ENCODE results near the gene MSANTD1.

MSANTD1 gene

DNA sequence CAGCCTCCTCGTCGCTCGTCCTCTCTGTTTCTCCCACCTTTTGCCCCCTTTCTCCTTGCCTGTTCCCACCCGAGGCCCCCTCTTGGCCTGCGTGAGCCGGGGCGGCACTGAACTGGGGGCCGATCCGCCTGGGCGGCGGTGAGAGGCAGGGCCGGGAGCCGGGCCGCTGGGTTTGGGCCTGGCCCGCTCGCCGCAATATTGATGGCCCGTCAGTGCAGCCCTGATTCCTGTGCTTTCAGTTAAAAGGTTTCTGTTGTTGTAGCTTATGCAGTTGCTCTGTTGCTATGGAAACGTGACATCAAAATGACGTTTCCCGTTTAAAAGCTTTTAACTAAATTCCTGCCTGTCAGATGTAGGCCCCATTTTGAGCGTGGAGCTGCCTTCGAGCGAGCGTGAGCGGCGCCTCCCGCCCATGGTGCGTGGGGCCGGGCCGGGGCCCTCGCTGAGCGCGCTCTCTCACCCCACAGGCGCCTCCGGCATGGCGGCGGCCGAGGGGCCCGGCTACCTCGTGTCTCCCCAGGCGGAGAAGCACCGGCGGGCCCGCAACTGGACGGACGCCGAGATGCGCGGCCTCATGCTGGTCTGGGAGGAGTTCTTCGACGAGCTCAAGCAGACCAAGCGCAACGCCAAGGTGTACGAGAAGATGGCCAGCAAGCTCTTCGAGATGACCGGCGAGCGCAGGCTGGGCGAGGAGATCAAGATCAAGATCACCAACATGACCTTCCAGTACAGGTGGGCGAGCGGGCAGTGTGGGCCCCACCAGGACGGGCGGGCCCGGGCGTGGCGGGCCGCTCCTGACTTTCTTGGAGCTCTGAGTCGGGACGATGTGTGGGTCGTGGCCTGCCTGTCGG, at the start of gene MSANTD1:
Gene MSANTD1, plus strand, starts transcription at position 349 of the 851 bp plus-strand sequence. Its CDS starts 64 bp downstream, at position 413.
- DNase-seq (ENCODE audit: insufficient read length, low spot score): no peak
- no peak for FAIRE-seq

DNA sequence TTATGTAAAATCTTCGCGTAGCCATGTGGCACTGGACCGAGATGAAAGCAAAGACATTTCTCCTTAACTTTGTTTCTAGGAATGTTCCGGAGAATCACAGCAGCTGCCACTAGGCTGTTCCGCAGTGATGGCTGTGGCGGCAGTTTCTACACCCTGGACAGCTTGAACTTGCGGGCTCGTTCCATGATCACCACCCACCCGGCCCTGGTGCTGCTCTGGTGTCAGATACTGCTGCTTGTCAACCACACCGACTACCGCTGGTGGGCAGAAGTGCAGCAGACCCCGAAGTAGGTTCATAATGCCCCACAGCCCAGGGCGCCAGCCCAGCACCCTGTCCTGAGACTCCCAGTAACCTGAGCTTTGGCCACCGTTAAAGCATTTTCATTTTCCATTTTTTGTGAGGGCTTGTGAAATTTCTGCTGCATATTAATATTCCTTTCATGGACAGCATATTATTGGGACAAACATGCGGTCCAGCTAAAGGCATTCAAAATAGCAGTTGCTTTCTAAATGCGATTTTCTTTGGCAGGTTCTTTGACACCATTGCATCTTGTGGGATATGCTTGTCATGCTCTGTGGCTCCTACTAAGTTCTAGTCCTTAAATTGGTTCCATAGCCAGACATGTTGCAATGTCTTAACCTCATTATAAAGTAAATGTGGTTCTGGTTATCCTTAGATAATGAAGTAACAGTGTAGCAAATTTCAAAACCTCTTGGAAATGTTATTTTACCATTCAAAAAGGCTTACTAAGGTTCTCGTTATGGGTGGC, 49.1 kb upstream of the MSANTD1 start:
- no peak for DNase-seq (ENCODE audit: insufficient read length, low spot score)

GRCh38 chr4:3200423-3201090, 48.4 kb upstream of the MSANTD1 start:
- FAIRE-seq: no peak
- DNase-seq (ENCODE audit: insufficient read length, low spot score): no peak

More for the DNA sequence above, 49.1 kb upstream of the MSANTD1 start:
- no peak for FAIRE-seq

DNA sequence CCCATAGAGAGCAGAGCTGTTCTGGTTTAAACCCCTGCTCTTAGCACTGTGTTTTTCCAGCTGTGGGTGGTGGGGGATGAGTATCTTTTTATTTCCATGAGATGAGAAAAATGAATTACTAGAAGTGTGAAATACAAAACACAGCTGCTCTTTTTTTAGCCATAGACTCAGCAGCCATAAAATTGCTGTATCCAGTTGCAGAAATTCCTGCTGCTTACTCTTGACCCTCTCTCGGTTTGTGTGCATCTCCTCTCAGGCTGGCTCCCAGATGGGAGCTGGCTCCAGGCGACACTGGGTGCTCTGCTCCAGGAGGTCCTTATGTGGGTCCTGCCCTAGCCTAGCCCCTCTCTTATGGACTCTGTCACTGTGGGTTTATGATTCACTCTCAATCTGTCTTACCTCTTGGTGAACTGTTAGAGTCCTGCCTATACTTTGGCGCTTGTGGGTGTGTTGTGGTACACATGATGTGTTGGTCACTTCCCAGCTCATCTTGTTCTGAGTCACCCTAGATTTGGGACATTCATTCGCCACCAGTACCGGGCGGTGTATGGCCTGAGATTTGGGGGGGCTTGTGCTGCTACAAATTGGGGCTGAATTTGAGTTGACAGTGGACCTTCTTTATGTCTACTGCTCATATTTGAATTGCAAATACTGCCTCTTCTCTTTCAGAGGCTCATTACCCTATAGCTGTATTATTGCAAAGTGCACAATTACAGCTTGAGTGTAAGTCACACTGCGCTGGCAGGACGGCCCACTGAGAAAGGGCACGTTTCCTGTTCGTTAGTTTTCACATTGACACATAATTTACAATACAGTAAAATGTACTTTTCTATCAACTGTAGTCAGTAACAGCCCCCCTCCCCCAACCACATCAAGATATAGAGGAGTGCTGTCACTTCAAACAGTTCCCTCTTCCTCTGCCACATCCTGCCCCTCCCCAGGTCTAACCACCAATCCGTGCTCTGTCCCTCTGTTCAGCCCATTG, 46.9 kb upstream of the MSANTD1 start:
- no peak for FAIRE-seq
- no peak for DNase-seq (ENCODE audit: insufficient read length, low spot score)

GRCh38 chr4:3202836-3203820, 45.8 kb upstream of the MSANTD1 start:
- DNase-seq (ENCODE audit: insufficient read length, low spot score) (no peak), FAIRE-seq (no peak)

DNA sequence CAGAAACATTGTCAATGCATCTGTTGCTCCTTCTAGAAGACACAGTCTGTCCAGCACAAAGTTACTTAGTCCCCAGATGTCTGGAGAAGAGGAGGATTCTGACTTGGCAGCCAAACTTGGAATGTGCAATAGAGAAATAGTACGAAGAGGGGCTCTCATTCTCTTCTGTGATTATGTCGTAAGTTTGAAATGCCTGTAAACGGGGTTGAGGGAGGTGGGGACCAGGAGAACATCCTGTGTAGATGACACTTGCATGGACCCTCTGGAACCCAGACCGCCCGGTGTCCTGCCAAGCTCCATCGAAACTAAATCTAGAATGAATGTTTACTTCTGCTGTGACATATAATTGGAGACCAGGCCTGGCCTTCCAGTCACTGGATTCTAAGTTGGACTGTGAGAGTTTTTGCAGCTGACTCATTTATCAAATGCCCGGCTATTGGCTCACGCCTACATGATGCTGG, 45.0 kb upstream of the MSANTD1 start:
- FAIRE-seq (no peak), DNase-seq (ENCODE audit: insufficient read length, low spot score) (no peak)

DNA sequence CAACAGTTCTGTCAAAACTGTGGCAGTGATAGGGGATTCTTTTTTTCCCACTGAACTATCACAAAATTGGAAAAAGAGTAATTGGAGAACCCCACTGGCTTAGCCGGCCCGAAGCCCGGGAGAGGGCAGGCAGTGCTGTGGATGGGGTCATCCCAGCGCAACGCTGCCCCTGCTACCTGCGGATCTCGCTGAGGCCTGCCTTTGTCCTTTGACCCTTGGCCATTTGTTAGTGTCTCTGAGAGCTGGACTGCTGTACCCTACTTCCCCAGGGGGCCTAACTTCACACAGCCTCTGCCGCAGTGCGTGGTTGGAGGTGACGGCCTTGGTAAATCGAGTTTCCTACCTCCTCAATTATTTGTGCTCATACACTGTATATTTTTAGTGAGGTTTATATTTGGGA, 43.0 kb upstream of the MSANTD1 start:
- FAIRE-seq: no peak

GRCh38 chr4:3206439-3207100, 42.4 kb upstream of the MSANTD1 start:
- no peak for FAIRE-seq
- DNase-seq (ENCODE audit: insufficient read length, low spot score): no peak

More for the DNA sequence above, 43.0 kb upstream of the MSANTD1 start:
- no peak for DNase-seq (ENCODE audit: insufficient read length, low spot score)

DNA sequence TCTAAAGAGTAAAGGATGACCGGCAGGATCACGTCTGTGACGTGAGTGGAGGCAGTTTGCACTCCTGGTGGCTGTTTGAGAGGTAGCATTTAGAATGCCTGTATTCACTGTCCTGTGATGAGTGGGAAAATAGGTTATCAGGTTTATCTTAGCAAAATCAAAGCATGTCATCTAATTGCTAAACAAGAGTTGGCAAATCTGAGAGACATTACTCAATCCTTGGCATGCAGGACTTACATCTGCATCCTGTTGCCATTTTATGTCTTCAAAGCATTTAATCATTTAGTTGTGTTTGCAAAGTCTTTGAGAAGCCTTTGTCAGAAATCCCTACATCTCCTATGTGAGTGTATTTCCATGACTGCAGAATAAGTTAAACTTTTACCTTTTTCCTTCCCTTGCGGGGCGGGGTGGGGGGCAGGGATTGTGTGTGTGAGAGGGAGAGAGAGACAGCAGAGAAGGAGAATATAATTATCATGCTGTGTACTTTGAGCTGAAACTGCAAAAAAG, 41.4 kb upstream of the MSANTD1 start:
- DNase-seq (ENCODE audit: insufficient read length, low spot score) (no peak), FAIRE-seq (no peak)

DNA sequence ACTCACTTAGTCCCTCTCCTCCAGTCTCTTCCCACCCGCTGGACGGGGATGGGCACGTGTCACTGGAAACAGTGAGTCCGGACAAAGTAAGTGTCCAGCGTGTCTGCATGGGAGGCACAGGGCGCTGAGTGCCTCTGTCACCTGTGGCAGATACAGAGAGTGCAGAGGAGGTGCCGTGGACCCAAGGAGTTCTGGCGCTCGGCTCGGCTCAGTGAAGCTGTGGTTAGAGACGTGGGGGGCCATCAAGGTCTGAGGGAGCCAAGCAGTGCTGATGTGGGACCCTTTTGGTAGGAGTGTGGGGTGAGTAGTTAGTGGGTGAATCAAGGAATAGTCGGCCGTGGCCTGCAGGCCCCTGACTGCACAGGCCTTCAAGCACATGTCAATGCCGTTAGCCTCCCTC, 40.1 kb upstream of the MSANTD1 start:
- DNase-seq (ENCODE audit: insufficient read length, low spot score) (no peak), FAIRE-seq (no peak)

DNA sequence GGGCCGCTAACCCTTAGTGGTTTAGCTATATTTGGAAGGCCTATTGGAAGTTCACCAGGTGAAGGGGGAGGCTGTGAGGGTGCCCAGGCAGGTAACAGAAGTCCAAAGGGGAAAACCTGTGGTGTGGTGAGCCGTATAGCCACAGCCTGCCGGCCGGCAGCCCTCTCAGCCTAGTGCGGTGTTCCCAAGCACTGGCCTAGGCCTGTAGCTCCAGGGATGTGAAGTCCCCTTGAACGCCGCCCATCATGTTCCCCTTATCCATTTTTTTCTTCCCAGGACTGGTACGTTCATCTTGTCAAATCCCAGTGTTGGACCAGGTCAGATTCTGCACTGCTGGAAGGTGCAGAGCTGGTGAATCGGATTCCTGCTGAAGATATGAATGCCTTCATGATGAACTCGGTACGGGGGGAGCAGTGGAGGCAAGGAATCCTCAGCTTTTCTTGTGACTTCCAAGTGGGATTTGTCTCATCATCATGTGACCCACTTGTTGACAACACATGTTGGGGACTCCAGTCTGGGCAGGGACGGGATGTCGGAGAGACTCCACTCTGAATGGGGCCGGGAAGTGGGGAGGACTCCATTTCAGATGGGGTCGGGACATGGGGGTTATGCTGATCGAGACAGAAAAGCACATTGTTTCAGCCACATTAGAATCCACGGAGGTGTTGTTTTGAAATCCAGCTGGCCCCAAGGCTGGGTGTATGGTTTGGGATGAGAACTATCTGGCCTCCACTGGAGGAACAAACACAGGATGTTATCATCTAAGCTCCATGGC, 39.2 kb upstream of the MSANTD1 start:
- FAIRE-seq: no peak
- DNase-seq (ENCODE audit: insufficient read length, low spot score): no peak

GRCh38 chr4:3210467-3210866, 38.5 kb upstream of the MSANTD1 start:
- no peak for FAIRE-seq
- no peak for DNase-seq (ENCODE audit: insufficient read length, low spot score)

GRCh38 chr4:3211866-3212265, 37.1 kb upstream of the MSANTD1 start:
- FAIRE-seq (no peak), DNase-seq (ENCODE audit: insufficient read length, low spot score) (no peak)

DNA sequence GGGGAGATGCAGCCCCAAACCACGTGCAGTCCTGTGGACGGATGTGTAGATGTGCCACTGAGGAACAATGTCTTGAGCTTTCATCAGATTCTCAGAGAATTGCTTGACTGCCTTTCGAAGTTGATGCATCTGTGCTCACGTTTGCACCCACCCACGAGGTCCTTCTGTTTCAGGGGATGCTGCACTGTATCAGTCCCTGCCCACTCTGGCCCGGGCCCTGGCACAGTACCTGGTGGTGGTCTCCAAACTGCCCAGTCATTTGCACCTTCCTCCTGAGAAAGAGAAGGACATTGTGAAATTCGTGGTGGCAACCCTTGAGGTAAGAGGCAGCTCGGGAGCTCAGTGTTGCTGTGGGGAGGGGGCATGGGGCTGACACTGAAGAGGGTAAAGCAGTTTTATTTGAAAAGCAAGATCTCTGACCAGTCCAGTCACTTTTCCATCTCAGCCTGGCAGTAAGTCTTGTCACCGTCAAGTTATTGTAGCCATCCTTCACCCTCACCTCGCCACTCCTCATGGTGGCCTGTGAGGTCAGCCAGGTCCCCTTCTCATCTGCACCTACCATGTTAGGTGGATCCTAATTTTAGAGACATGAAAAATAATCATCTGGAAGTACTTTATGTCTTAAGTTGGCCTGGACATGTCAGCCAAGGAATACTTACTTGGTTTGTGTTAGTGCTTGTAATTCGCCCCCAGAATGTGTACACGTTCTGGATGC, 36.4 kb upstream of the MSANTD1 start:
- FAIRE-seq (no peak), DNase-seq (ENCODE audit: insufficient read length, low spot score) (no peak)

- FAIRE-seq: no peak
Measured at GRCh38 chr4:3213106-3213425, 35.9 kb upstream of the MSANTD1 start.

DNA sequence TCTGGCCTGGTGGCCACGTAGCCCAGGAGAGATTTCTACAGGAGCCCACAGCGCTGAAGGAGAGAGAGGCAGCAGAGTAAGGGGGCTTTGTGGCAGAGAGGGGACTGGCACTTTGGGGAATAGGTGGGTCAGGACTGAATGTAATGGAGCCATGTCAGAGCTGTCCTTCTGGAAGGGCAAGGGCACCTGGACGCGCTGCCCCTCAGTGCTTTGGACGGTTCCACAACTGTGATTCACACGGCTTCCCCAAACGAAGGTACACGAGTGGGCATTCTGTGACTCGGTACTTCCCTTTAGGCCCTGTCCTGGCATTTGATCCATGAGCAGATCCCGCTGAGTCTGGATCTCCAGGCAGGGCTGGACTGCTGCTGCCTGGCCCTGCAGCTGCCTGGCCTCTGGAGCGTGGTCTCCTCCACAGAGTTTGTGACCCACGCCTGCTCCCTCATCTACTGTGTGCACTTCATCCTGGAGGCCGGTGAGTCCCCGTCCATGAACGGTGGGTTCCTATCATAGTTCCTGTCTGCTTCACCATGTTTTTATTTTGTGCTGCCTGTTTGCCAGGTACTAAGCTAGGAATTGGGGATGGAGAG, 35.2 kb upstream of the MSANTD1 start:
- no peak for DNase-seq (ENCODE audit: insufficient read length, low spot score)
- no peak for FAIRE-seq

More at GRCh38 chr4:3213106-3213425, 35.9 kb upstream of the MSANTD1 start:
- DNase-seq (ENCODE audit: insufficient read length, low spot score): no peak
